Measurements from ENCODE around the gene SDK2. TPM values are rescaled to one million over a fixed set of nuclear protein-coding genes. Genes with fewer than 3 reads are reported as not detected.

Gene SDK2
- polyA plus RNA-seq, 2 of the 4 experiments (the other 2 are of a cell fraction): 0.36 to 0.57 TPM

GRCh38 chr17:73359987-73360410 is 284.2 kb downstream of the SDK2 start (continued):
- TF ChIP-seq HEYL (CRISPR knock-in tag; IDR thresholded peaks at IDR 0.05) (no peak), FOXS1 (CRISPR knock-in tag; IDR thresholded peaks at IDR 0.05) (no peak), ELK1 (IDR thresholded peaks at IDR 0.05; ENCODE audit: low read depth, low read length) (no peak), POLR2AphosphoS2 (conservative IDR thresholded peaks at IDR 0.05; ENCODE audit: low read length) (no peak), ZNF302 (CRISPR knock-in tag; IDR thresholded peaks at IDR 0.05) (no peak), GATA3 (IDR thresholded peaks at IDR 0.05; ENCODE audit: borderline replicate concordance) (no peak), CHD2 (IDR thresholded peaks at IDR 0.05; ENCODE audit: low read length, partially characterized antibody) (no peak)

GRCh38 chr17:73359352-73359751 is 284.9 kb downstream of the SDK2 start:
- no peak overlapping the region for H3K4me3 ChIP-seq
- 80% methylated on average over 10 of the region's 10 CpGs for WGBS (ENCODE audit: missing lambda C conversion rate)
- TF ChIP-seq CEBPB (IDR thresholded peaks at IDR 0.05) (no peak), POLR2A (IDR thresholded peaks at IDR 0.05; ENCODE audit: low read length) (no peak), HMGXB4 (CRISPR knock-in tag; IDR thresholded peaks at IDR 0.05; ENCODE audit: borderline replicate concordance) (no peak), CTCF (IDR thresholded peaks at IDR 0.05) (no peak), ATOH8 (CRISPR knock-in tag; IDR thresholded peaks at IDR 0.05; ENCODE audit: low read depth) (no peak), KDM5A (IDR thresholded peaks at IDR 0.05) (no peak), EHMT2 (IDR thresholded peaks at IDR 0.05; ENCODE audit: low read depth) (no peak), RARB (CRISPR knock-in tag; IDR thresholded peaks at IDR 0.05) (no peak), EHF (CRISPR knock-in tag; IDR thresholded peaks at IDR 0.05) (no peak), ZC3H11A (IDR thresholded peaks at IDR 0.05) (no peak), HOXB13 (CRISPR knock-in tag; IDR thresholded peaks at IDR 0.05; ENCODE audit: low read depth) (no peak), NPAS2 (CRISPR knock-in tag; IDR thresholded peaks at IDR 0.05; ENCODE audit: borderline replicate concordance) (no peak), CBX2 (IDR thresholded peaks at IDR 0.05; ENCODE audit: borderline replicate concordance, low read depth) (no peak), FOSB (CRISPR knock-in tag; IDR thresholded peaks at IDR 0.05) (no peak), NR3C1 (IDR thresholded peaks at IDR 0.05) (no peak), NFE2L2 (conservative IDR thresholded peaks at IDR 0.05; ENCODE audit: low read length) (no peak), E2F6 (IDR thresholded peaks at IDR 0.05; ENCODE audit: borderline replicate concordance, low read depth) (no peak)
- no peak for FAIRE-seq
- no peak overlapping the region for H3K4me2 ChIP-seq
- ATAC-seq: peak; percentile 12; a peak in 2 of 6 replicates
- no peak for DNase-seq (ENCODE audit: low read depth in 1 of 2, low spot score in 1 of 2)
- POLR2A ChIA-PET: no interaction called here
- H3K4me1 ChIP-seq: peaks cover 30% of the 10 kb centered on the region
- CTCF ChIA-PET: interaction anchor here (0.8 to 23.7 kb wide), 7 partner anchors 11 to 800 kb away, joined by 3 to 975 read pairs (median 5); partner anchors contain the start of genes CDC42EP4 and CPSF4L
- peak overlapping the region in 1 of 2 experiments; percentile 1; a peak in 2 of 6 replicates for H3K27ac ChIP-seq
- no peaks in the 10 kb centered on the region for H3K9me3 ChIP-seq

All from A549 (cell line).